Liver (tissue), 3 donors: Measurements from ENCODE around the gene MSI2.

Experiments used
- CTCF ChIP-seq: fragments of 150-350 bp; IDR thresholded peaks from 2 replicates; pipeline ENCODE4 v1.5.1; 2017; ENCODE audit warnings: improper control_type of control experiment, low read depth, low read length; ENCODE audit not compliant: missing input control
- FOXA1 ChIP-seq: IDR thresholded peaks from 2 replicates; pipeline ENCODE4 v1.6.1; 2016; ENCODE audit warnings: antibody characterized with exemption
- HNF4G ChIP-seq: IDR thresholded peaks from 2 replicates; pipeline ENCODE4 v1.6.1; 2016; ENCODE audit warnings: antibody characterized with exemption
- MAX ChIP-seq: IDR thresholded peaks from 2 replicates; pipeline ENCODE4 v1.6.1; 2016; ENCODE audit warnings: antibody characterized with exemption
- REST ChIP-seq: IDR thresholded peaks from 2 replicates; pipeline ENCODE4 v1.6.1; 2016; ENCODE audit warnings: antibody characterized with exemption, mild to moderate bottlenecking
- RXRA ChIP-seq, 2 donors: IDR thresholded peaks; 2 replicates each; pipeline ENCODE4 v1.6.1; 2017 to 2018; ENCODE audit warnings: antibody characterized with exemption in 2 of 2, mild to moderate bottlenecking in 1 of 2
- SP1 ChIP-seq: IDR thresholded peaks from 2 replicates; pipeline ENCODE4 v1.6.1; 2018; ENCODE audit warnings: antibody characterized with exemption, mild to moderate bottlenecking
- YY1 ChIP-seq: IDR thresholded peaks from 2 replicates; pipeline ENCODE4 v1.6.1; 2016; ENCODE audit warnings: antibody characterized with exemption, mild to moderate bottlenecking
- ZBTB33 ChIP-seq: IDR thresholded peaks from 2 replicates; pipeline ENCODE4 v1.6.1; 2016; ENCODE audit warnings: antibody characterized with exemption
- donor health status: healthy.
- donor health status: healthy.

GRCh38 chr17:57210224-57210553, 46.1 kb upstream of the MSI2 start:
- TF ChIP-seq HNF4G (no peak), CTCF (no peak), ZBTB33 (no peak), MAX (no peak), FOXA1 (no peak), SP1 (no peak), REST (no peak), YY1 (no peak), RXRA (IDR thresholded peaks at IDR 0.05) (no peak)
